Stimulated activated CD8-positive, alpha-beta memory T cell treated with anti-CD3 and anti-CD28 coated beads, Interleukin-4, amount 100 ng/mL, for 4 hours (primary cell): ENCODE results near the gene CFAP251.

Experiments used
- DNase-seq, 2 donors: peaks; one replicate each; pipeline ENCODE4 v3.0.0-alpha.2; 2020; ENCODE audit warnings: low read depth in 2 of 2, low spot score in 1 of 2

Gene CFAP251

GRCh38 chr12:121996945-121997612 lies 78.7 kb downstream of the CFAP251 start:
- DNase-seq, result no peak

- no peak for DNase-seq
Observed at GRCh38 chr12:122001466-122002209, 83.2 kb downstream of the CFAP251 start.

- DNase-seq, result no peak
Observed at GRCh38 chr12:122003651-122004611, 85.5 kb downstream of the CFAP251 start.

GRCh38 chr12:122004633-122005071 lies 86.3 kb downstream of the CFAP251 start:
- no peak for DNase-seq

- DNase-seq, result no peak
Observed at GRCh38 chr12:122005252-122005776, 86.9 kb downstream of the CFAP251 start.

GRCh38 chr12:122006186-122006926 lies 88.0 kb downstream of the CFAP251 start:
- no peak for DNase-seq

- DNase-seq, result no peak
Observed at GRCh38 chr12:122009741-122010140, 91.3 kb downstream of the CFAP251 start.

- no peak for DNase-seq
Observed at GRCh38 chr12:122012184-122012583, 93.8 kb downstream of the CFAP251 start.

GRCh38 chr12:122013136-122013535 lies 94.7 kb downstream of the CFAP251 start:
- DNase-seq, result no peak

- no peak for DNase-seq
Observed at GRCh38 chr12:122013791-122014590, 95.6 kb downstream of the CFAP251 start.

GRCh38 chr12:122014781-122015180 lies 96.4 kb downstream of the CFAP251 start:
- no peak for DNase-seq

- no peak for DNase-seq
Observed at GRCh38 chr12:122018457-122018856, 100.1 kb downstream of the CFAP251 start.

GRCh38 chr12:122018937-122019336 lies 100.5 kb downstream of the CFAP251 start:
- no peak for DNase-seq

- no peak for DNase-seq
Observed at GRCh38 chr12:122020795-122021192, 102.4 kb downstream of the CFAP251 start.

- DNase-seq, result no peak
Observed at GRCh38 chr12:122021193-122021821, 102.9 kb downstream of the CFAP251 start.

- peak; percentile 19 to 35 for DNase-seq
Observed at GRCh38 chr12:122021822-122022392, 103.5 kb downstream of the CFAP251 start, which contains the start of gene BCL7A. Gene BCL7A (plus strand): TSS chr12:122021884. CDS start chr12:122022092, 208 bp downstream.

GRCh38 chr12:122022393-122023338 lies 104.3 kb downstream of the CFAP251 start:
- DNase-seq, result no peak
